Pancreas (tissue), 10 donors: ENCODE results near the gene ERBIN. TPM values are rescaled to one million over a fixed set of nuclear protein-coding genes. Genes with fewer than 3 reads are reported as not detected.

Experiments
- ATAC-seq, 4 donors: fragments of 200-7000 bp; cut with Tn5 transposase; one replicate each; pipeline versions ENCODE4 v1.8.0 to v1.9.1; 2020; ENCODE audit warnings: mild to moderate bottlenecking in 4 of 4, moderate library complexity in 4 of 4
- DNase-seq, 6 donors: peaks; one replicate each; pipeline ENCODE4 v3.0.0-alpha.2; 2020
- FAIRE-seq: peaks from 2 replicates; lab custom pipeline; 2012; peaks lifted over from hg19 to GRCh38; lab: Jason Lieb, UNC
- H3K27ac ChIP-seq, 4 donors: fragments of 200-600 bp; sonication (generic); 1 replicate in 3 of 4; 2 replicates in 1 of 4; pipeline versions ENCODE4 v1.5.0 to v1.8.0; 2020
- H3K27me3 ChIP-seq, 4 donors: fragments of 200-600 bp; one replicate each; pipeline ENCODE4 v1.8.0; 2021
- H3K36me3 ChIP-seq, 3 donors: fragments of 200-600 bp; sonication (generic) in 1 of 3; one replicate each; pipeline versions ENCODE4 v1.5.0 to v1.8.0; 2020 to 2021
- H3K4me1 ChIP-seq, 3 donors: fragments of 200-600 bp; one replicate each; pipeline ENCODE4 v1.8.0; 2021
- H3K4me3 ChIP-seq, 4 donors: fragments of 200-600 bp; sonication (generic) in 2 of 4; one replicate each; pipeline versions ENCODE4 v1.5.0 to v1.8.0; 2020 to 2021
- H3K9me3 ChIP-seq, 4 donors: fragments of 200-600 bp; one replicate each; pipeline ENCODE4 v1.8.0; 2021
- WGBS, 2 donors: extraction: QIAGEN DNeasy Blood & Tissue Kit; methylation state at CpG; one replicate each; pipeline ENCODE4 v1.1.7; 2013; 5-methylcytosine and 5-hydroxymethylcytosine counted together
- intact Hi-C, 3 donors: fragments of 100-400 bp; cut with DNase I; formaldehyde crosslinking; loops; one replicate each; pipeline versions ENCODE4 v1.11.1 to v1.14.2; 2022
- polyA plus RNA-seq, 2 donors: library from polyadenylated mRNA; stranded (reverse); fragments of 200-250 nt; gene quantifications; one replicate each; pipeline ENCODE4 v1.2.3, GENCODE V29; 2013
- total RNA-seq, 6 donors: library from RNA; stranded (reverse); fragmentation: NEBNext Ultra II Directional in 4 of 6; extraction: Animal tissue kit (Norgen Biotek cat#: 25700) in 4 of 6; gene quantifications; one replicate each; pipeline versions ENCODE4 v1.2.1 to v1.2.4, GENCODE V29; 2021 to 2023
- TF ChIP-seq, protein P1 (sequence below), 4 donors: fragments of 200-600 bp; sonication (generic) in 3 of 4; IDR thresholded peaks; one replicate each; pipeline versions ENCODE4 v1.5.0 to v1.8.0; 2021; ENCODE audit warnings: antibody characterized with exemption in 4 of 4
- donor health status: healthy with polysubstance abuse.
- donor health status: DM: no; HTN: no; CAD: no; lungs with moderate emphysema.
- donor health status: DM: no; HTN: no; CAD: no.
- donor health status: control.
- donor health status: control.
- donor health status: Bipolar disorder and iron deficiency.
- donor health status: DM: yes; HTN: yes; CAD: no.
- donor health status: DM: no; HTN: no; CAD: no.
- donor health status: DM: no; HTN: no; CAD: no.
- donor health status: DM: yes; HTN: yes; CAD: no.

Gene ERBIN
- total and polyA plus RNA-seq, 8 donors, result 7.8 to 41.0 (median 25.6) TPM

GRCh38 chr5:66113160-66113559 is 186.8 kb downstream of the ERBIN start:
- WGBS, 2 donors, result 83 to 94% methylated on average over 2 of the region's 2 CpGs
- ATAC-seq (no peak), DNase-seq (no peak), FAIRE-seq (no peak)
- H3K4me3 ChIP-seq, result no peak overlapping the region
- intact Hi-C loops, result no loop called here
- no peaks in the 10 kb centered on the region for H3K4me1 ChIP-seq
- H3K36me3 ChIP-seq, result no peaks in the 10 kb centered on the region
- H3K27ac ChIP-seq, result no peak overlapping the region
- no peaks in the 10 kb centered on the region for H3K27me3 ChIP-seq
- TF ChIP-seq, protein P1, sequence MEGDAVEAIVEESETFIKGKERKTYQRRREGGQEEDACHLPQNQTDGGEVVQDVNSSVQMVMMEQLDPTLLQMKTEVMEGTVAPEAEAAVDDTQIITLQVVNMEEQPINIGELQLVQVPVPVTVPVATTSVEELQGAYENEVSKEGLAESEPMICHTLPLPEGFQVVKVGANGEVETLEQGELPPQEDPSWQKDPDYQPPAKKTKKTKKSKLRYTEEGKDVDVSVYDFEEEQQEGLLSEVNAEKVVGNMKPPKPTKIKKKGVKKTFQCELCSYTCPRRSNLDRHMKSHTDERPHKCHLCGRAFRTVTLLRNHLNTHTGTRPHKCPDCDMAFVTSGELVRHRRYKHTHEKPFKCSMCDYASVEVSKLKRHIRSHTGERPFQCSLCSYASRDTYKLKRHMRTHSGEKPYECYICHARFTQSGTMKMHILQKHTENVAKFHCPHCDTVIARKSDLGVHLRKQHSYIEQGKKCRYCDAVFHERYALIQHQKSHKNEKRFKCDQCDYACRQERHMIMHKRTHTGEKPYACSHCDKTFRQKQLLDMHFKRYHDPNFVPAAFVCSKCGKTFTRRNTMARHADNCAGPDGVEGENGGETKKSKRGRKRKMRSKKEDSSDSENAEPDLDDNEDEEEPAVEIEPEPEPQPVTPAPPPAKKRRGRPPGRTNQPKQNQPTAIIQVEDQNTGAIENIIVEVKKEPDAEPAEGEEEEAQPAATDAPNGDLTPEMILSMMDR (IDR thresholded peaks at IDR 0.05), result no peak
- no peaks in the 10 kb centered on the region for H3K9me3 ChIP-seq

- ATAC-seq (no peak), DNase-seq (no peak), FAIRE-seq (no peak)
- Histone ChIP-seq H3K36me3 (no peaks in the 10 kb centered on the region), H3K27ac (no peak overlapping the region), H3K27me3 (no peaks in the 10 kb centered on the region), H3K4me3 (no peak overlapping the region), H3K9me3 (no peaks in the 10 kb centered on the region), H3K4me1 (no peaks in the 10 kb centered on the region)
- intact Hi-C loops, result no loop called here
- TF ChIP-seq, protein P1 (IDR thresholded peaks at IDR 0.05), result no peak
- 54 to 58% methylated on average over 4 of the region's 4 CpGs for WGBS, 2 donors
Observed at GRCh38 chr5:66118304-66118703, 191.9 kb downstream of the ERBIN start.

DNA sequence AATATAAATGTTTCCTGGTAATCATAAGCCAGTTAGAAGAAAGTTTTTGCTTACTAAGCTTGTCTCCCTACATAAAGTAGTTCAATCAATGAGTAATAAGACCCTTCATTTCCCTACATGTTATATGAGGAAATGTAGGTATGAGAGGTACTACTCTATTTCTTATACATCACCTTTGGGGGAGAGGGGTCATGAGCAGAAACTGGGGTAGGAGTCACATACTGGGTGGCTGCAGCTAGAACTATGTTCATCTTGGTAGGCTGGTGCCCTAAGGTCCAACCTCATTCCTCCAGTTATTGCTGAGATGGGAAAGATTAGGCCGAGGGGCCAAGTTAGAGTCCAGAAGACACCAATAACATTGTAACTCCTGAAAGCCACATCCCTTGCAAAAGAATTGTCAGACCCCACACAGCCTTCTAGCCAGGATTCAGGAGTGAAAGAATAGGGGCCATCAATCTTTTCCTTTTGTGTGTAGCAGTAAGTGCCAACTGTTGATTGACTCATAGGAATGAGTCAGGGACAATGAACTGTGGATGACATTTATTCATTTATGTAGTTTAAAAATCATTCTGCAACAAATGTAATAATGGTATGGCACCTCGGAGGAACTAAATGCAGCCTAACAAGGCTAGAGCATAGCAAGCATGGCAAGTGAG is 196.1 kb downstream of the ERBIN start:
- Histone ChIP-seq H3K27ac (no peak overlapping the region), H3K9me3 (no peaks in the 10 kb centered on the region), H3K4me3 (no peak overlapping the region), H3K4me1 (no peaks in the 10 kb centered on the region), H3K27me3 (no peaks in the 10 kb centered on the region), H3K36me3 (no peaks in the 10 kb centered on the region)
- intact Hi-C loops, result no loop called here
- 91% methylated on average over 2 of the region's 2 CpGs for WGBS, 2 donors
- DNase-seq (no peak), ATAC-seq (no peak), FAIRE-seq (no peak)
- TF ChIP-seq, protein P1 (IDR thresholded peaks at IDR 0.05), result no peak

DNA sequence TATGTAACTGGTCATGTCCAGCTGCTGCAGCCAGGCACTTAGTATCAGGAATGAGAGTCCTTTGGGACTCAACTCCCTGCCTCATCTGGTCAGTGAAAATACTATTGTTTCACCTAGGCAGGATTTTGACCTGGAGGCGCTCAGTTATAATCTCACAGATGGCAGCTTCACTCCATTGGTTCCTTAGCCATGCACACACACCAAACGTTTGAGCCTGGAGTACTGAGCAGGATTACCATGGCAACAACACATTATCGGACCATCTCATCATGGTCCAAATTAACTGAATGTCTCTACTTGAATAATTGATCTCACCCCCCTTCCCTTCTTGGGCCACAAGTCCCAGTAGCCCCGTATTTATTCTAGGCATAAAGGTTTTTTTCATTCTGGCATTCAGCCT is 202.8 kb downstream of the ERBIN start:
- WGBS, 2 donors, result 57 to 65% methylated on average over 4 of the region's 4 CpGs

DNA sequence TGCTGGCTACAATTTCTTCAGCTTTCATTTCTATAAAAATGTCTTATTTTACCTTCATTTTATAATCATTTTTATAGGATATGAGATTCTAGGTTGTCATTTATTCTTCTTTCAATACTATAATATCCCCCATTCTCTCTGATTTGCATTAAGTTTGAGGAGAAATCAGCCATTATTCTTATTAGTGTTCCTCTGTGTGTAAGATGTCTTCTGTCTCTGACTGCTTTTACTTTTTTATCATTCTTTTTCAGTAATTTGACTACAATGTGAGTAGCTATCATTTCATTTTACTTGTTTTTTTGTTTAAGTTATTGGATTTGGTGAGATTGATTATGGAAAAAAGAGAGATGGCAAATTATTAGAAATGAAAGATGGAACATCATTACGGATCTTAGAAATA is 204.1 kb downstream of the ERBIN start:
- Histone ChIP-seq H3K27ac (no peak overlapping the region), H3K4me1 (no peaks in the 10 kb centered on the region), H3K4me3 (no peak overlapping the region), H3K27me3 (no peaks in the 10 kb centered on the region), H3K36me3 (no peaks in the 10 kb centered on the region), H3K9me3 (no peaks in the 10 kb centered on the region)
- intact Hi-C loops, result no loop called here
- TF ChIP-seq, protein P1 (IDR thresholded peaks at IDR 0.05), result no peak
- DNase-seq (no peak), FAIRE-seq (no peak), ATAC-seq (no peak)
- WGBS, 2 donors, result 95 to 100% methylated on average over 1 of the region's 1 CpG

More for the DNA sequence above, 202.8 kb downstream of the ERBIN start:
- Histone ChIP-seq H3K27me3 (no peaks in the 10 kb centered on the region), H3K27ac (no peak overlapping the region), H3K36me3 (no peaks in the 10 kb centered on the region), H3K4me1 (no peaks in the 10 kb centered on the region), H3K9me3 (no peaks in the 10 kb centered on the region), H3K4me3 (no peak overlapping the region)
- DNase-seq (no peak), ATAC-seq (no peak), FAIRE-seq (no peak)
- intact Hi-C loops, result no loop called here
- TF ChIP-seq, protein P1 (IDR thresholded peaks at IDR 0.05), result no peak
